ENCODE measurements around the gene CNTN5.

CNTN5 gene

DNA sequence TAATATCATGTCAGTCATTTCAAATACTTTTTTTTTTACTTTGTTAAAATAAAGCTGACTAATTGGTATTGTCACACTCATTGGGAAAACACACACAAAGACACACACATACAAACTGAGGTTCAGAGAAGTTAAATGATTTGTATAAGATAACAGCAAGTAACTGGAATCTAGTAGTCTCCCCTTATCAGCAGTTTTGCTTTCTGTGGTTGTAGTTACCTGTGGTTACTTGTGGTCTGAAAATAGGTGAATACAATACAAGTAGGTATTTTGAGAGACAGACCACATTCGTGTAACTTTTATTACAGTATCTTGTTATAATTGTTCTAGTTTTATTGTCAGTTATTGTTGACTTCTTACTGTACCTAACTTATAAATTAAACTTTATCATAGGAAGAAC is 610.9 kb downstream of the CNTN5 start:
- TF ChIP-seq BACH2 (CRISPR knock-in tag; IDR thresholded peaks at IDR 0.05; ENCODE audit: borderline replicate concordance) (no peak), ESRRG (CRISPR knock-in tag; IDR thresholded peaks at IDR 0.05) (no peak), TOX (CRISPR knock-in tag; IDR thresholded peaks at IDR 0.05; ENCODE audit: borderline replicate concordance) (no peak), CSDC2 (CRISPR knock-in tag; IDR thresholded peaks at IDR 0.05) (no peak), PPARA (CRISPR knock-in tag; IDR thresholded peaks at IDR 0.05; ENCODE audit: borderline replicate concordance) (no peak), RARB (CRISPR knock-in tag; IDR thresholded peaks at IDR 0.05) (no peak), GLIS3 (CRISPR knock-in tag; IDR thresholded peaks at IDR 0.05) (no peak), ZFP3 (CRISPR knock-in tag; IDR thresholded peaks at IDR 0.05) (no peak)
- TF ChIP-seq, protein P1, sequence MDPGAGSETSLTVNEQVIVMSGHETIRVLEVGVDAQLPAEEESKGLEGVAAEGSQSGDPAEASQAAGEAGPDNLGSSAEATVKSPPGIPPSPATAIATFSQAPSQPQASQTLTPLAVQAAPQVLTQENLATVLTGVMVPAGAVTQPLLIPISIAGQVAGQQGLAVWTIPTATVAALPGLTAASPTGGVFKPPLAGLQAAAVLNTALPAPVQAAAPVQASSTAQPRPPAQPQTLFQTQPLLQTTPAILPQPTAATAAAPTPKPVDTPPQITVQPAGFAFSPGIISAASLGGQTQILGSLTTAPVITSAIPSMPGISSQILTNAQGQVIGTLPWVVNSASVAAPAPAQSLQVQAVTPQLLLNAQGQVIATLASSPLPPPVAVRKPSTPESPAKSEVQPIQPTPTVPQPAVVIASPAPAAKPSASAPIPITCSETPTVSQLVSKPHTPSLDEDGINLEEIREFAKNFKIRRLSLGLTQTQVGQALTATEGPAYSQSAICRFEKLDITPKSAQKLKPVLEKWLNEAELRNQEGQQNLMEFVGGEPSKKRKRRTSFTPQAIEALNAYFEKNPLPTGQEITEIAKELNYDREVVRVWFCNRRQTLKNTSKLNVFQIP (CRISPR knock-in tag; IDR thresholded peaks at IDR 0.05; ENCODE audit: borderline replicate concordance, low read depth) = no peak
- ATAC-seq = no peak

DNA sequence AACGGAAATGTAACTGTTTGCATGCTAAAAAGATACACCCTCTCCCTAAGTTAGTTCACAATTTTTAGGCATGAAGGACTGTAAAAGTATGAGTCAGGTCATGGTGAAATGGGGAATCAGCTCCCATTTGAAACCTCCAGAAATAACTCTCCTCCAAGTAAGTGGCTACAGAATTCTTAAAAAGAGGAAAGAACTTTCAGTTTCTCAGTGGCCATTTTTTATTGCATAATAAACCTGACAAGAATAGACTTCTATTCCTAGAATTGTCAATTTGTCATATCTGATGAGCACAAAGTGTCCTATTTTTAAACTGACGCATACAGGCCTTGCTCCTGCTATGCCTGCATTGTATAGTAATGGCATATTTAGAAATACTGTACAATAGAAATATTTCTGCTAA is 612.2 kb downstream of the CNTN5 start:
- ATAC-seq = no peak
- TF ChIP-seq ZNF565 (CRISPR knock-in tag; conservative IDR thresholded peaks at IDR 0.05; ENCODE audit: low read depth) = no peak
- TF ChIP-seq, protein P2, sequence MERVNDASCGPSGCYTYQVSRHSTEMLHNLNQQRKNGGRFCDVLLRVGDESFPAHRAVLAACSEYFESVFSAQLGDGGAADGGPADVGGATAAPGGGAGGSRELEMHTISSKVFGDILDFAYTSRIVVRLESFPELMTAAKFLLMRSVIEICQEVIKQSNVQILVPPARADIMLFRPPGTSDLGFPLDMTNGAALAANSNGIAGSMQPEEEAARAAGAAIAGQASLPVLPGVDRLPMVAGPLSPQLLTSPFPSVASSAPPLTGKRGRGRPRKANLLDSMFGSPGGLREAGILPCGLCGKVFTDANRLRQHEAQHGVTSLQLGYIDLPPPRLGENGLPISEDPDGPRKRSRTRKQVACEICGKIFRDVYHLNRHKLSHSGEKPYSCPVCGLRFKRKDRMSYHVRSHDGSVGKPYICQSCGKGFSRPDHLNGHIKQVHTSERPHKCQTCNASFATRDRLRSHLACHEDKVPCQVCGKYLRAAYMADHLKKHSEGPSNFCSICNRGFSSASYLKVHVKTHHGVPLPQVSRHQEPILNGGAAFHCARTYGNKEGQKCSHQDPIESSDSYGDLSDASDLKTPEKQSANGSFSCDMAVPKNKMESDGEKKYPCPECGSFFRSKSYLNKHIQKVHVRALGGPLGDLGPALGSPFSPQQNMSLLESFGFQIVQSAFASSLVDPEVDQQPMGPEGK (CRISPR knock-in tag; IDR thresholded peaks at IDR 0.05; ENCODE audit: borderline replicate concordance) = no peak
- TF ChIP-seq, protein P1 (CRISPR knock-in tag; IDR thresholded peaks at IDR 0.05; ENCODE audit: borderline replicate concordance, low read depth) = no peak
- no peak for TF ChIP-seq GLIS3 (CRISPR knock-in tag; IDR thresholded peaks at IDR 0.05)
- no peak for TF ChIP-seq SNAI2 (CRISPR knock-in tag; IDR thresholded peaks at IDR 0.05)
- no peak for TF ChIP-seq ISL1 (CRISPR knock-in tag; IDR thresholded peaks at IDR 0.05)
- TF ChIP-seq ZNF70 (CRISPR knock-in tag; IDR thresholded peaks at IDR 0.05) = no peak
- TF ChIP-seq OSR1 (CRISPR knock-in tag; IDR thresholded peaks at IDR 0.05) = no peak
- no peak for TF ChIP-seq ZFP3 (CRISPR knock-in tag; IDR thresholded peaks at IDR 0.05)

DNA sequence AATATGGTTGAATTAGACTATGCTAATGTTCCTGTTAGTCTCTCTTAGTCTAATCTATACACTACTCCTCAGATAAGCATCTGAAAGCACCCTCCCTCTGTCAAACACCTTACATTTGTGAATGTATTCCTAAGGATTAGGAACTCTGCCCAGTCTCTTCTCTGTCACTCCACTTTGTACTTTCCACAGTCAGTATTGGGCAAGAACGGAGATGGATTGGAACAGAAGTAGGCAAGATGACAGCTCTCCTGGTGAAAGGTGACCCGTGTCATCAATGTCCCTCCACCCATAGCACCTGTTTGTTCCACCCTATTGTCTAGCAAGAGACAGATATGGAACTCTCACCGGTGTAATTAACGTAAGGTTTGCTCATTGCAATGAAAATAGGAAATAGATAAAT is 613.8 kb downstream of the CNTN5 start:
- TF ChIP-seq, protein P1 (CRISPR knock-in tag; IDR thresholded peaks at IDR 0.05; ENCODE audit: borderline replicate concordance, low read depth) = no peak
- TF ChIP-seq, protein P3, sequence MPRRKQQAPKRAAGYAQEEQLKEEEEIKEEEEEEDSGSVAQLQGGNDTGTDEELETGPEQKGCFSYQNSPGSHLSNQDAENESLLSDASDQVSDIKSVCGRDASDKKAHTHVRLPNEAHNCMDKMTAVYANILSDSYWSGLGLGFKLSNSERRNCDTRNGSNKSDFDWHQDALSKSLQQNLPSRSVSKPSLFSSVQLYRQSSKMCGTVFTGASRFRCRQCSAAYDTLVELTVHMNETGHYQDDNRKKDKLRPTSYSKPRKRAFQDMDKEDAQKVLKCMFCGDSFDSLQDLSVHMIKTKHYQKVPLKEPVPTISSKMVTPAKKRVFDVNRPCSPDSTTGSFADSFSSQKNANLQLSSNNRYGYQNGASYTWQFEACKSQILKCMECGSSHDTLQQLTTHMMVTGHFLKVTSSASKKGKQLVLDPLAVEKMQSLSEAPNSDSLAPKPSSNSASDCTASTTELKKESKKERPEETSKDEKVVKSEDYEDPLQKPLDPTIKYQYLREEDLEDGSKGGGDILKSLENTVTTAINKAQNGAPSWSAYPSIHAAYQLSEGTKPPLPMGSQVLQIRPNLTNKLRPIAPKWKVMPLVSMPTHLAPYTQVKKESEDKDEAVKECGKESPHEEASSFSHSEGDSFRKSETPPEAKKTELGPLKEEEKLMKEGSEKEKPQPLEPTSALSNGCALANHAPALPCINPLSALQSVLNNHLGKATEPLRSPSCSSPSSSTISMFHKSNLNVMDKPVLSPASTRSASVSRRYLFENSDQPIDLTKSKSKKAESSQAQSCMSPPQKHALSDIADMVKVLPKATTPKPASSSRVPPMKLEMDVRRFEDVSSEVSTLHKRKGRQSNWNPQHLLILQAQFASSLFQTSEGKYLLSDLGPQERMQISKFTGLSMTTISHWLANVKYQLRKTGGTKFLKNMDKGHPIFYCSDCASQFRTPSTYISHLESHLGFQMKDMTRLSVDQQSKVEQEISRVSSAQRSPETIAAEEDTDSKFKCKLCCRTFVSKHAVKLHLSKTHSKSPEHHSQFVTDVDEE (CRISPR knock-in tag; IDR thresholded peaks at IDR 0.05) = no peak
- no peak for TF ChIP-seq BACH2 (CRISPR knock-in tag; IDR thresholded peaks at IDR 0.05; ENCODE audit: borderline replicate concordance)
- no peak for TF ChIP-seq SNAI2 (CRISPR knock-in tag; IDR thresholded peaks at IDR 0.05)
- TF ChIP-seq, protein P2 (CRISPR knock-in tag; IDR thresholded peaks at IDR 0.05; ENCODE audit: borderline replicate concordance) = no peak
- no peak for ATAC-seq

Data from SK-N-SH treated with all-trans-retinoic acid at 6 μM for 48 hours (cell line).